ENCODE results near the gene SERTM1. TPM values are rescaled to one million over a fixed set of nuclear protein-coding genes. Genes with fewer than 3 reads are reported as not detected.

Gene SERTM1
- total and polyA plus RNA-seq, 4 donors: not detected

DNA sequence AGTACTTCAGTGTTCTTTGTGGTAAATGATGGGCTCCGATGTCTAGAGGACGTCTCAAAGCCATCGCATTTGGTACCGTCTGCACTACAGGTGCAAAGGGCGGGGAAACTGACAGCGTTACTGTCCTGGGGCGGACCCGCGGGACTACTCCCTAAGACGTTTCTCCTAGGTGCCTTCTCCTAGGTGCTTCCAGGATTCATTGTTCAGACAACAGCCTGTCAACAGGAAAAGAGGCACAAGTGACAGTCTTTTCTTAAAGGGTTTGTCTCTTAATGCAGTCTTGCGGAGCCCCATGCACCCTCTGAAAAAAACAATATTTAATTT lies 1.4 kb downstream of the SERTM1 start:
- peaks cover 0 to 5% (median 3%) of the 10 kb centered on the region in 4 donors for H3K4me1 ChIP-seq (ENCODE audit: control insufficient read depth in 4 of 4, insufficient read depth in 4 of 4, low read length in 3 of 4)
- no peak for DNase-seq (ENCODE audit: low spot score)
- peaks cover 0 to 4% (median 0%) of the 10 kb centered on the region in 4 donors for H3K27me3 ChIP-seq (ENCODE audit: control insufficient read depth in 4 of 4, insufficient read depth in 4 of 4, low read length in 3 of 4)
- TF ChIP-seq NR2F2 (IDR thresholded peaks at IDR 0.05): no peak
- no peak for TF ChIP-seq HNF4A (conservative IDR thresholded peaks at IDR 0.05)
- no peak for TF ChIP-seq FOXA1 (IDR thresholded peaks at IDR 0.05)
- TF ChIP-seq RAD21 (IDR thresholded peaks at IDR 0.05): no peak
- TF ChIP-seq, protein P1, sequence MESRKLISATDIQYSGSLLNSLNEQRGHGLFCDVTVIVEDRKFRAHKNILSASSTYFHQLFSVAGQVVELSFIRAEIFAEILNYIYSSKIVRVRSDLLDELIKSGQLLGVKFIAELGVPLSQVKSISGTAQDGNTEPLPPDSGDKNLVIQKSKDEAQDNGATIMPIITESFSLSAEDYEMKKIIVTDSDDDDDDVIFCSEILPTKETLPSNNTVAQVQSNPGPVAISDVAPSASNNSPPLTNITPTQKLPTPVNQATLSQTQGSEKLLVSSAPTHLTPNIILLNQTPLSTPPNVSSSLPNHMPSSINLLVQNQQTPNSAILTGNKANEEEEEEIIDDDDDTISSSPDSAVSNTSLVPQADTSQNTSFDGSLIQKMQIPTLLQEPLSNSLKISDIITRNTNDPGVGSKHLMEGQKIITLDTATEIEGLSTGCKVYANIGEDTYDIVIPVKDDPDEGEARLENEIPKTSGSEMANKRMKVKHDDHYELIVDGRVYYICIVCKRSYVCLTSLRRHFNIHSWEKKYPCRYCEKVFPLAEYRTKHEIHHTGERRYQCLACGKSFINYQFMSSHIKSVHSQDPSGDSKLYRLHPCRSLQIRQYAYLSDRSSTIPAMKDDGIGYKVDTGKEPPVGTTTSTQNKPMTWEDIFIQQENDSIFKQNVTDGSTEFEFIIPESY (IDR thresholded peaks at IDR 0.05): no peak
- no peak for TF ChIP-seq SP1 (IDR thresholded peaks at IDR 0.05)
- no peak for TF ChIP-seq YY1 (IDR thresholded peaks at IDR 0.05)
- TF ChIP-seq JUND (IDR thresholded peaks at IDR 0.05): no peak
- no peak for TF ChIP-seq HNF4G (IDR thresholded peaks at IDR 0.05)
- TF ChIP-seq, protein P2, sequence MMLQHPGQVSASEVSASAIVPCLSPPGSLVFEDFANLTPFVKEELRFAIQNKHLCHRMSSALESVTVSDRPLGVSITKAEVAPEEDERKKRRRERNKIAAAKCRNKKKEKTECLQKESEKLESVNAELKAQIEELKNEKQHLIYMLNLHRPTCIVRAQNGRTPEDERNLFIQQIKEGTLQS (IDR thresholded peaks at IDR 0.05): no peak
- no peak for TF ChIP-seq RXRA (IDR thresholded peaks at IDR 0.05)
- no peak for TF ChIP-seq EGR1 (IDR thresholded peaks at IDR 0.05; ENCODE audit: low read depth in 2 of 2)
- TF ChIP-seq, protein P3, sequence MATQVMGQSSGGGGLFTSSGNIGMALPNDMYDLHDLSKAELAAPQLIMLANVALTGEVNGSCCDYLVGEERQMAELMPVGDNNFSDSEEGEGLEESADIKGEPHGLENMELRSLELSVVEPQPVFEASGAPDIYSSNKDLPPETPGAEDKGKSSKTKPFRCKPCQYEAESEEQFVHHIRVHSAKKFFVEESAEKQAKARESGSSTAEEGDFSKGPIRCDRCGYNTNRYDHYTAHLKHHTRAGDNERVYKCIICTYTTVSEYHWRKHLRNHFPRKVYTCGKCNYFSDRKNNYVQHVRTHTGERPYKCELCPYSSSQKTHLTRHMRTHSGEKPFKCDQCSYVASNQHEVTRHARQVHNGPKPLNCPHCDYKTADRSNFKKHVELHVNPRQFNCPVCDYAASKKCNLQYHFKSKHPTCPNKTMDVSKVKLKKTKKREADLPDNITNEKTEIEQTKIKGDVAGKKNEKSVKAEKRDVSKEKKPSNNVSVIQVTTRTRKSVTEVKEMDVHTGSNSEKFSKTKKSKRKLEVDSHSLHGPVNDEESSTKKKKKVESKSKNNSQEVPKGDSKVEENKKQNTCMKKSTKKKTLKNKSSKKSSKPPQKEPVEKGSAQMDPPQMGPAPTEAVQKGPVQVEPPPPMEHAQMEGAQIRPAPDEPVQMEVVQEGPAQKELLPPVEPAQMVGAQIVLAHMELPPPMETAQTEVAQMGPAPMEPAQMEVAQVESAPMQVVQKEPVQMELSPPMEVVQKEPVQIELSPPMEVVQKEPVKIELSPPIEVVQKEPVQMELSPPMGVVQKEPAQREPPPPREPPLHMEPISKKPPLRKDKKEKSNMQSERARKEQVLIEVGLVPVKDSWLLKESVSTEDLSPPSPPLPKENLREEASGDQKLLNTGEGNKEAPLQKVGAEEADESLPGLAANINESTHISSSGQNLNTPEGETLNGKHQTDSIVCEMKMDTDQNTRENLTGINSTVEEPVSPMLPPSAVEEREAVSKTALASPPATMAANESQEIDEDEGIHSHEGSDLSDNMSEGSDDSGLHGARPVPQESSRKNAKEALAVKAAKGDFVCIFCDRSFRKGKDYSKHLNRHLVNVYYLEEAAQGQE (IDR thresholded peaks at IDR 0.05): no peak
- TF ChIP-seq, protein P4, sequence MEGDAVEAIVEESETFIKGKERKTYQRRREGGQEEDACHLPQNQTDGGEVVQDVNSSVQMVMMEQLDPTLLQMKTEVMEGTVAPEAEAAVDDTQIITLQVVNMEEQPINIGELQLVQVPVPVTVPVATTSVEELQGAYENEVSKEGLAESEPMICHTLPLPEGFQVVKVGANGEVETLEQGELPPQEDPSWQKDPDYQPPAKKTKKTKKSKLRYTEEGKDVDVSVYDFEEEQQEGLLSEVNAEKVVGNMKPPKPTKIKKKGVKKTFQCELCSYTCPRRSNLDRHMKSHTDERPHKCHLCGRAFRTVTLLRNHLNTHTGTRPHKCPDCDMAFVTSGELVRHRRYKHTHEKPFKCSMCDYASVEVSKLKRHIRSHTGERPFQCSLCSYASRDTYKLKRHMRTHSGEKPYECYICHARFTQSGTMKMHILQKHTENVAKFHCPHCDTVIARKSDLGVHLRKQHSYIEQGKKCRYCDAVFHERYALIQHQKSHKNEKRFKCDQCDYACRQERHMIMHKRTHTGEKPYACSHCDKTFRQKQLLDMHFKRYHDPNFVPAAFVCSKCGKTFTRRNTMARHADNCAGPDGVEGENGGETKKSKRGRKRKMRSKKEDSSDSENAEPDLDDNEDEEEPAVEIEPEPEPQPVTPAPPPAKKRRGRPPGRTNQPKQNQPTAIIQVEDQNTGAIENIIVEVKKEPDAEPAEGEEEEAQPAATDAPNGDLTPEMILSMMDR (IDR thresholded peaks at IDR 0.05; ENCODE audit: low read depth, low read length, missing input control): no peak
- TF ChIP-seq FOXA2 (IDR thresholded peaks at IDR 0.05): no peak
- no peak for TF ChIP-seq TAF1 (conservative IDR thresholded peaks at IDR 0.05)
- no peak for TF ChIP-seq GABPA (IDR thresholded peaks at IDR 0.05 in 1 of 2, conservative IDR thresholded peaks at IDR 0.05 in 1 of 2)
- TF ChIP-seq, protein P5, sequence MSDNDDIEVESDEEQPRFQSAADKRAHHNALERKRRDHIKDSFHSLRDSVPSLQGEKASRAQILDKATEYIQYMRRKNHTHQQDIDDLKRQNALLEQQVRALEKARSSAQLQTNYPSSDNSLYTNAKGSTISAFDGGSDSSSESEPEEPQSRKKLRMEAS (IDR thresholded peaks at IDR 0.05): no peak
- no peaks in the 10 kb centered on the region for H3K9me3 ChIP-seq (ENCODE audit: control insufficient read depth in 4 of 4, low read length in 3 of 4)
- no peak overlapping the region for H3K4me3 ChIP-seq (ENCODE audit: low read depth in 1 of 3, low read length in 3 of 3)
- H3K9ac ChIP-seq (ENCODE audit: low read depth in 1 of 2, low read length in 2 of 2): no peak overlapping the region
- 28% methylated on average over 11 of the region's 11 CpGs for WGBS
- no peaks in the 10 kb centered on the region for H3K36me3 ChIP-seq (ENCODE audit: control insufficient read depth in 4 of 4, insufficient read depth in 3 of 4, low read depth in 1 of 4, low read length in 3 of 4)
- H3K27ac ChIP-seq (ENCODE audit: low read depth in 1 of 2, low read length in 2 of 2): no peak overlapping the region
